ENCODE results near the gene DIO3.
"Not testable (repeated sequence)": the region's sequence is repeated elsewhere in the genome, so short reads cannot be mapped to it uniquely, and the experiment has no call there.

Gene DIO3

GRCh38 chr14:101559624-101560533 lies 1.4 kb upstream of the DIO3 start:
- DNase-seq: no peak

GRCh38 chr14:101560534-101561113 lies 671 bp upstream of the DIO3 start:
- no peak for DNase-seq

- no peak for DNase-seq
These were observed 699 bp downstream of the DIO3 start for GRCh38 chr14:101561897-101562490.

GRCh38 chr14:101562659-101563351 lies 1.5 kb downstream of the DIO3 start:
- no peak for DNase-seq

- DNase-seq: no peak
These were observed 2.0 kb downstream of the DIO3 start for GRCh38 chr14:101563352-101563653.

- no peak for DNase-seq
These were observed 2.6 kb downstream of the DIO3 start for GRCh38 chr14:101563654-101564443.

GRCh38 chr14:101564444-101564776 lies 3.1 kb downstream of the DIO3 start:
- no peak for DNase-seq

GRCh38 chr14:101564819-101565698 lies 3.8 kb downstream of the DIO3 start:
- DNase-seq: no peak

- no peak for DNase-seq
These were observed 6.0 kb downstream of the DIO3 start for GRCh38 chr14:101567252-101567651.

- no peak for DNase-seq
These were observed 9.7 kb downstream of the DIO3 start for GRCh38 chr14:101571004-101571403.

GRCh38 chr14:101572526-101572925 lies 11.2 kb downstream of the DIO3 start:
- not testable (repeated sequence) for DNase-seq

- no peak for DNase-seq
These were observed 12.0 kb downstream of the DIO3 start for GRCh38 chr14:101573289-101573688.

- DNase-seq: no peak
These were observed 14.3 kb downstream of the DIO3 start for GRCh38 chr14:101575581-101575980.

GRCh38 chr14:101577221-101577909 lies 16.1 kb downstream of the DIO3 start:
- no peak for DNase-seq

GRCh38 chr14:101578489-101578888 lies 17.2 kb downstream of the DIO3 start:
- no peak for DNase-seq

- DNase-seq: no peak
These were observed 18.2 kb downstream of the DIO3 start for GRCh38 chr14:101579372-101580080.

GRCh38 chr14:101581806-101582205 lies 20.5 kb downstream of the DIO3 start:
- no peak for DNase-seq

- DNase-seq: no peak
These were observed 21.0 kb downstream of the DIO3 start for GRCh38 chr14:101582294-101582693.

- no peak for DNase-seq
These were observed 21.9 kb downstream of the DIO3 start for GRCh38 chr14:101583006-101583714.

- no peak for DNase-seq
These were observed 22.4 kb downstream of the DIO3 start for GRCh38 chr14:101583715-101584054.

Data from stimulated activated CD4-positive, alpha-beta T cell treated with anti-CD3 and anti-CD28 coated beads, Interleukin-4, amount 100 ng/mL, for 1 hour (primary cell).